Astrocyte of the cerebellum (primary cell): Measurements from ENCODE around the gene CTSW.

ENCODE experiments used
- DNase-seq: peaks from one replicate; pipeline ENCODE4 v3.0.0-alpha.2; 2011; ENCODE audit warnings: low read depth
- H3K4me3 ChIP-seq: 2 replicates; pipeline ENCODE4 v1.5.1; 2011; ENCODE audit warnings: mild to moderate bottlenecking, low read depth, low read length, moderate library complexity
- in situ Hi-C: cut with HindIII; loops from 2 replicates; pipeline ENCODE4 v1.10.0; 2017; ENCODE audit warnings: low sequenced_read_pairs
- TF ChIP-seq, protein P1 (sequence below): IDR thresholded peaks from 2 replicates; pipeline ENCODE4 v1.5.1; 2012; ENCODE audit warnings: low read length, low read depth, moderate library complexity, mild to moderate bottlenecking; ENCODE audit errors: missing control alignments

Gene CTSW

DNA sequence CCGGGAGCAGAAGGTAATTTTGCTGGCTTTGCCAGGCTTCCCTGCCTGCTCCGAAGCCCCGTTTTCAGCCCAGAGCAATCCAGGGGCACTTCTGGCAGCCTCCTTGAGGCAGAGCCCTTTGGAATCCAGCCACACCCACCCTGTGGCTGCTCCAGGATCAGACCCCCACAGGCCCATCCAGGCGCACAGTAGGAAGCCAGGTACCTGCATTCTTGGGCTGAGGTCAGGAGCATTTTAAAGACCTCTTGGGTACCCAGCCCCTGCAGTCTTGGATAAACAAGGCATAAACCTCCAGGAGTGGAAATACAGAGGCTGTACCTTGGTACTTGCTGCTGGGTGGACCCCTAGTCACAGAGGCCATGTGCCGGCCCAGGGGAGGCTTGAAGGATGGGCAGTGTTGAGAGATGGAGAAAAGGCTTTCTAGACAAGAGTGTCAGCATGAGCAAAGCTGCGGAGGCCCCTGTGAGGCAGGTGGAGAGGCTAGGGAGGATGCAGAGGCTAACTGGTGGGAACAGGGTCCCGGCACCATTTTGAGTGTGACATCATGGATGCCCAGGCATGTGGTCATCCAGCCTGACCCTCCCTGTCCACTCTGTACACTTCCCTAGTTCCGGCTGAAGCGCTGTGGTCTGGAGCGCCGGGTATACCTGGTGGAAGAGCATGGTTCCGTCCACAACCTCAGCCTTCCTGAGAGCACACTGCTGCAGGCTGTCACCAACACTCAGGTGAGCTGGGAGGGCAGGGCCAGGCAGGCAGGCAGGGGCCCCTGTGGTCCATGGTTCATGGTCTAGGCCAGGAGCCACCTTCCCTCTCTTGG is 15.5 kb upstream of the CTSW start:
- H3K4me3 ChIP-seq = no peak overlapping the region
- no peak for DNase-seq
- in situ Hi-C loops = no loop called here
- TF ChIP-seq, protein P1, sequence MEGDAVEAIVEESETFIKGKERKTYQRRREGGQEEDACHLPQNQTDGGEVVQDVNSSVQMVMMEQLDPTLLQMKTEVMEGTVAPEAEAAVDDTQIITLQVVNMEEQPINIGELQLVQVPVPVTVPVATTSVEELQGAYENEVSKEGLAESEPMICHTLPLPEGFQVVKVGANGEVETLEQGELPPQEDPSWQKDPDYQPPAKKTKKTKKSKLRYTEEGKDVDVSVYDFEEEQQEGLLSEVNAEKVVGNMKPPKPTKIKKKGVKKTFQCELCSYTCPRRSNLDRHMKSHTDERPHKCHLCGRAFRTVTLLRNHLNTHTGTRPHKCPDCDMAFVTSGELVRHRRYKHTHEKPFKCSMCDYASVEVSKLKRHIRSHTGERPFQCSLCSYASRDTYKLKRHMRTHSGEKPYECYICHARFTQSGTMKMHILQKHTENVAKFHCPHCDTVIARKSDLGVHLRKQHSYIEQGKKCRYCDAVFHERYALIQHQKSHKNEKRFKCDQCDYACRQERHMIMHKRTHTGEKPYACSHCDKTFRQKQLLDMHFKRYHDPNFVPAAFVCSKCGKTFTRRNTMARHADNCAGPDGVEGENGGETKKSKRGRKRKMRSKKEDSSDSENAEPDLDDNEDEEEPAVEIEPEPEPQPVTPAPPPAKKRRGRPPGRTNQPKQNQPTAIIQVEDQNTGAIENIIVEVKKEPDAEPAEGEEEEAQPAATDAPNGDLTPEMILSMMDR = no peak

DNA sequence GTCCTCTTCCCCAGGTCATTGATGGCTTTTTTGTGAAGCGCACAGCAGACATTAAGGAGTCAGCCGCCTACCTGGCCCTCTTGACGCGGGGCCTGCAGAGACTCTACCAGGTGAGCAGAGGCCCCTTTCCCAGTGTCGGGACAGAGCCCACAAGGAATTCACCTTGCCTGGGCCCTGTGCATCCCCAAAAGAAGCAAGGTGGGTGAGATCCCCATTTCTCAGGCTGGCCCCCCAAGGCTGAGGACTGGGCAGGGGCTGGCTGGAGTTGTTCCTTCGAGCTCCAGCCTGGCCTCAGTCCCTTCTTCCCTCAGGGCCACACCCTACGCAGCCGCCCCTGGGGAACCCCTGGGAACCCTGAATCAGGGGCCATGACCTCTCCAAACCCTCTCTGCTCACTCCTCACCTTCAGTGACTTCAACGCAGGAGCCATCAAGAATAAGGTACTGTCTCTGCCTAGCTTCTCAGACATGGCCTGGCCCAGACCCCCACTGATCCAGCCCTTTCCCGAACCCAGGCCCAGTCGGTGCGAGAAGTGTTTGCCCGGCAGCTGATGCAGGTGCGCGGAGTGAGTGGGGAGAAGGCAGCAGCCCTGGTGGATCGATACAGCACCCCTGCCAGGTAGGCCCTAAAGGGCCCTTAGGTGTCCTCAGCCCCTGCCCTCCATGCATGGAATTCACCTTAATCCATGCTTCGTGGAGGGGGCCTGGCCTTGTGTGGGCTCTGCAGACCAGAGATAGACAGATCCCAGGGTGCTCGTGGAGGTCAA is 14.7 kb upstream of the CTSW start:
- no peak for DNase-seq
- TF ChIP-seq, protein P1 = no peak
- no peak overlapping the region for H3K4me3 ChIP-seq
- in situ Hi-C loops = no loop called here

DNA sequence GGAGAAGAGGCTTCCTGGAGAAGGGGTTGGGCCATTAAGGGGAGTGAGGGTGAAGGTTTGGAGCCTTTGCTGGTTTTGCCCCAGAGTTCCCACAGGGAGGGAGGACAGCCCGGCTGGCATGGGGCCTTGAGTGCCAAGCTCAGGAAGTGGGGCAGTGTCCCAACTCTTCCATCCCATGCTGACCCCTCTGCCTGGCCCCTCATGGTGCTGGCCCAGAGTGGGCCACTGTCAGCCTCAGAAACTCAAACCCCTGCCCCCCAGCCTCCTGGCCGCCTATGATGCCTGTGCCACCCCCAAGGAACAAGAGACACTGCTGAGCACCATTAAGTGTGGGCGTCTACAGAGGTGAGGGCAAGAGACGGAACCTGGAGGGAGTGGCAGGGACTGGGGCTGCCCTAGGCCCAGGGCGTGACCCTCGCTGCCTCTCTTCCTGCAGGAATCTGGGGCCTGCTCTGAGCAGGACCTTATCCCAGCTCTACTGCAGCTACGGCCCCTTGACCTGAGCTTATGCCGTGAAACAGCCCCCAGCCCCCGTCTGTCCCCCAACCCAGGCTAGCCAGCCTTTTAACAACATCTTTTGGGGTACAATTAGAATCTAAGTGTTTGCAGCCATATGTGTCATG is 14.0 kb upstream of the CTSW start:
- no peak overlapping the region for H3K4me3 ChIP-seq
- TF ChIP-seq, protein P1 = no peak
- in situ Hi-C loops = no loop called here
- no peak for DNase-seq

DNA sequence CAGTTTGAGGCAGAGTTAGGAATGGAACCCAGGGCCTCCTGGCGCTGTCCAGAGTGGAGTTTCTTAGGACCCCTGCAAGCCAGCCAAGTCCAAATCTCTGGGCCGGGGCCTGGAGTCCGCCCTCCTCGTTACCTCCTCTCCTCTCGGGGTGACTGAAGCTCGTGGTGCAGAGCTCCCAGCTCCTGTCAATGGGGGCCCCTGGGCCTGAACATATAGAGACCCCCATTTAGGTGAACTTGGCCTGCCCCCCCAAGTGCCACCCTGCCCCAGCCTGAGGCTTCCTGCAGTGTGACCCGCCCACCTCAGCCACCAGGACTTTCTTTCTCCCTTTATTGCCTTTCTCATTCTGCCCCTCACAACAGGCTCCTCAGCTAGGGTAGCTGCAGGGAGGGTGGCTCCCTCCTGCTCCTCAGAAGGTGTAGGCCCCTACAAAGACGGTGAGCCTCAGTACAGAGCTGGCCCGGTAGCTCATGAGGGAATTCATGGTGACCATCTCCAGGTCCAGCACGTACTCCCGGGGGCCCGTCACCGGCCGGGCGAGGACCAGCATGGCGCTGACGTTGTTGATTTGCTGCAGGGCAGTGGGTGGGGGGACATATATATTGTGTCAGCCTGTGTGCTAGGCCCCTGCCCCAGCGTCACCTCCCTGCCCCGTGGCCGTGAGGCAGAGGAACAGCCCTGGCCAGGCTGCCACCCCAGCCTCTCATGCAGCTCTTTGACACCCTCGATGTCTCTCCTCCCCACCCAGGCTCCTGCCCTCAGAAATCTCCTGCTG is 12.9 kb upstream of the CTSW start:
- TF ChIP-seq, protein P1 = no peak
- in situ Hi-C loops = no loop called here
- no peak for DNase-seq
- no peak overlapping the region for H3K4me3 ChIP-seq

DNA sequence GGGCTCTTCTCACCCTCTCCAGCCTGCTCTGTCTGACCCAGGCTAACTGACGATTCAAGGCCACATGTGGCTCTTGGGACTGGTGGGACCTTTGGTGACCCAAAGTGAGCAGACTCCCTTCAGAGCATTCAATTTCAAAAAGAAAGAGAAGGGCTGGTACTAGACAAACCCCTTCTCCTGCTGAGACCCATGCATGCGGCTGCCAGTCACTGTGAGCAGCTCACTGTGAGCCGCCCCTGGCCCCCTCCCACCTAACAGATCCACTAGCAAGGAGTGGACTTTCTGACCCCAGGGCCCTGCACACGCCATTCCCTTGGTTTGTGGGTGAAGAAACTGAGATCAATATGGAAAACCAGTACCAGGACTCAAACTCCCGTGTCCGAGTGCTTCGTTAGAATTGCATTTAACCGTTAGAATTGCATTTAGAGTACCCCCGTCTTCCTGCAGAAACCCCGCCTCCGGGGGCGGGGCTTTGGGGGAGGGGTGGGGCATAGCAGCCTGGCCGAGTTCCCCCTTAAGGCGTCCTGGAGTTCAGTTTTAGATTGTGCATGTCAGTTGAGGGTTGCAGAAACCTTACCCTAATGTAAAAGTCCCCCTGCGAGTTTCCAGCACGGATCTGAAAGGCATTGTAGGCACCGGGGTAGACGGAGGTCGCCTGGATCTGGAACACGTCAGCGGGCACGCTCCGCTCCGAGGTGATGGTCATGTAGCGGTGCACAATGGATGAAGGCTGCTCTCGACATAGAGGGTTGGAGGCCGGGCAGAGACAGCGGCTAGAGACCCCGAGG is 12.2 kb upstream of the CTSW start:
- DNase-seq = no peak
- TF ChIP-seq, protein P1 = no peak
- H3K4me3 ChIP-seq = no peak overlapping the region
- in situ Hi-C loops = no loop called here
